T1000 (cell line): ENCODE measurements around the gene RCAN3.
A peak's percentile ranks its signal among the peaks of the same experiment; 100 is the strongest.
"Not testable (repeated sequence)": the region's sequence is repeated elsewhere in the genome, so short reads cannot be mapped to it uniquely, and the experiment has no call there.

Experiments used
- DNase-seq: peaks from one replicate; lab custom pipeline; 2025; ENCODE audit warnings: mixed read lengths; lab: John Stamatoyannopoulos, UW

Gene RCAN3

GRCh38 chr1:24486331-24487065 is 16.1 kb upstream of the RCAN3 start:
- no peak for DNase-seq

GRCh38 chr1:24487455-24487854 is 15.2 kb upstream of the RCAN3 start:
- no peak for DNase-seq

GRCh38 chr1:24488159-24488558 is 14.5 kb upstream of the RCAN3 start:
- not testable (repeated sequence) for DNase-seq

GRCh38 chr1:24489674-24490073 is 13.0 kb upstream of the RCAN3 start:
- no peak for DNase-seq

- DNase-seq = no peak
These were observed 12.4 kb upstream of the RCAN3 start for GRCh38 chr1:24490101-24490781.

- DNase-seq = no peak
These were observed 10.9 kb upstream of the RCAN3 start for GRCh38 chr1:24491577-24492360.

GRCh38 chr1:24492935-24493334 is 9.7 kb upstream of the RCAN3 start:
- not testable (repeated sequence) for DNase-seq

- DNase-seq = no peak
These were observed 8.9 kb upstream of the RCAN3 start for GRCh38 chr1:24493785-24494184.

- DNase-seq = no peak
These were observed 4.0 kb upstream of the RCAN3 start for GRCh38 chr1:24498589-24498988.

GRCh38 chr1:24500448-24501048 is 2.1 kb upstream of the RCAN3 start:
- DNase-seq = no peak

- no peak for DNase-seq
These were observed 1.1 kb upstream of the RCAN3 start for GRCh38 chr1:24501371-24502064.

GRCh38 chr1:24502065-24502708 is 449 bp upstream of the RCAN3 start:
- peak; percentile 50 for DNase-seq

- no peak for DNase-seq
These were observed 569 bp downstream of the RCAN3 start for GRCh38 chr1:24503059-24503751.

GRCh38 chr1:24503870-24504523 is 1.4 kb downstream of the RCAN3 start:
- DNase-seq = no peak

GRCh38 chr1:24504560-24504959 is 1.9 kb downstream of the RCAN3 start:
- DNase-seq = no peak

GRCh38 chr1:24505816-24506215 is 3.2 kb downstream of the RCAN3 start:
- no peak for DNase-seq

- DNase-seq = no peak
These were observed 4.2 kb downstream of the RCAN3 start for GRCh38 chr1:24506691-24507381.

- DNase-seq = no peak
These were observed 4.8 kb downstream of the RCAN3 start for GRCh38 chr1:24507405-24507804.

GRCh38 chr1:24508911-24509310 is 6.3 kb downstream of the RCAN3 start:
- no peak for DNase-seq

- DNase-seq = no peak
These were observed 11.1 kb downstream of the RCAN3 start for GRCh38 chr1:24513706-24514105.
